Uterus (tissue), 4 donors: ENCODE results near the gene TPGS2. TPM values are rescaled to one million over a fixed set of nuclear protein-coding genes. Genes with fewer than 3 reads are reported as not detected.
A peak's percentile ranks its signal among the peaks of the same experiment; 100 is the strongest.
"Not testable (repeated sequence)": the region's sequence is repeated elsewhere in the genome, so short reads cannot be mapped to it uniquely, and the experiment has no call there.

Experiments used
- DNase-seq, 2 donors: peaks; one replicate each; pipeline ENCODE4 v3.0.0-alpha.2; 2019 to 2020
- H3K27ac ChIP-seq, 2 donors: fragments of 200-600 bp; sonication (generic); 1 replicate in 1 of 2; 2 replicates in 1 of 2; pipeline ENCODE4 v1.5.1; 2016 to 2018
- H3K27me3 ChIP-seq, 2 donors: fragments of 200-600 bp; sonication (generic); one replicate each; pipeline ENCODE4 v1.5.1; 2018 to 2019; ENCODE audit warnings: control low read depth in 1 of 2
- H3K36me3 ChIP-seq, 2 donors: fragments of 200-600 bp; sonication (generic); one replicate each; pipeline ENCODE4 v1.5.1; 2019; ENCODE audit warnings: control low read depth in 1 of 2
- H3K4me1 ChIP-seq, 2 donors: fragments of 200-600 bp; sonication (generic); one replicate each; pipeline ENCODE4 v1.5.1; 2018 to 2019; ENCODE audit warnings: control low read depth in 1 of 2
- H3K4me3 ChIP-seq, 2 donors: fragments of 200-600 bp; sonication (generic); 1 replicate in 1 of 2; 2 replicates in 1 of 2; pipeline ENCODE4 v1.5.1; 2018 to 2019; ENCODE audit warnings: mild to moderate bottlenecking in 1 of 2
- H3K9me3 ChIP-seq, 2 donors: fragments of 200-600 bp; sonication (generic); one replicate each; pipeline ENCODE4 v1.5.1; 2019; ENCODE audit warnings: control low read depth in 1 of 2
- CTCF ChIP-seq, 4 experiments: fragments of 200-600 bp in 2 of 4; fragments of 450-650 bp in 2 of 4; sonication (generic) in 2 of 4; IDR thresholded peaks; one replicate each; pipeline ENCODE4 v1.5.1; 2016 to 2019; ENCODE audit warnings: antibody characterized with exemption in 4 of 4, mild to moderate bottlenecking in 2 of 4, moderate library complexity in 1 of 4
- POLR2A ChIP-seq, 2 donors: fragments of 450-650 bp; IDR thresholded peaks; one replicate each; pipeline ENCODE4 v1.6.1; 2016; ENCODE audit warnings: antibody characterized with exemption in 2 of 2, mild to moderate bottlenecking in 1 of 2, moderate library complexity in 1 of 2
- intact Hi-C: fragments of 100-400 bp; cut with DNase I; formaldehyde crosslinking; loops from one replicate; pipeline ENCODE4 v1.15.1; 2023; ENCODE audit warnings: low total_unique reads
- total RNA-seq, 4 donors: library from RNA; depleted of rRNA in 3 of 4; stranded (reverse); fragments of >200 nt in 3 of 4; gene quantifications; one replicate each; pipeline versions ENCODE4 v1.1.0 to v1.2.4, GENCODE V29; 2014 to 2023
- donor health status: DM: yes; HTN: yes; CAD: no.

The TPGS2 gene
- total RNA-seq, 4 donors from 2014 or later: 42.3 to 85.6 (median 69.1) TPM

GRCh38 chr18:36770315-36770946, 58.4 kb downstream of the TPGS2 start:
- Histone ChIP-seq H3K9me3 (no peaks in the 10 kb centered on the region), H3K36me3 (no peaks in the 10 kb centered on the region), H3K4me3 (no peak overlapping the region), H3K27ac (no peak overlapping the region), H3K27me3 (no peaks in the 10 kb centered on the region), H3K4me1 (no peaks in the 10 kb centered on the region)
- DNase-seq: no peak
- TF ChIP-seq POLR2A (IDR thresholded peaks at IDR 0.05) (no peak), CTCF (IDR thresholded peaks at IDR 0.05) (no peak)
- intact Hi-C loops: no loop called here

- Histone ChIP-seq H3K27ac (no peak overlapping the region), H3K9me3 (no peaks in the 10 kb centered on the region), H3K27me3 (no peaks in the 10 kb centered on the region), H3K4me1 (no peaks in the 10 kb centered on the region), H3K4me3 (no peak overlapping the region), H3K36me3 (no peaks in the 10 kb centered on the region)
- DNase-seq: no peak
- TF ChIP-seq POLR2A (IDR thresholded peaks at IDR 0.05) (no peak), CTCF (IDR thresholded peaks at IDR 0.05) (peak in 1 of 4 experiments; percentile 9)
- intact Hi-C loops: no loop called here
Observed at GRCh38 chr18:36769611-36770314, 59.0 kb downstream of the TPGS2 start.

- no peaks in the 10 kb centered on the region for H3K9me3 ChIP-seq
- no peak for DNase-seq
- intact Hi-C loops: no loop called here
- TF ChIP-seq POLR2A (IDR thresholded peaks at IDR 0.05): no peak
- TF ChIP-seq CTCF (IDR thresholded peaks at IDR 0.05): no peak
- no peak overlapping the region for H3K4me3 ChIP-seq
- H3K27me3 ChIP-seq: no peaks in the 10 kb centered on the region
- no peaks in the 10 kb centered on the region for H3K4me1 ChIP-seq
- H3K27ac ChIP-seq: no peak overlapping the region
- H3K36me3 ChIP-seq: no peaks in the 10 kb centered on the region
Observed at GRCh38 chr18:36769172-36769571, 59.6 kb downstream of the TPGS2 start.

- Histone ChIP-seq H3K27ac (no peak overlapping the region), H3K4me1 (no peaks in the 10 kb centered on the region), H3K36me3 (no peaks in the 10 kb centered on the region), H3K4me3 (no peak overlapping the region), H3K27me3 (no peaks in the 10 kb centered on the region), H3K9me3 (no peaks in the 10 kb centered on the region)
- no peak for DNase-seq
- intact Hi-C loops: no loop called here
- TF ChIP-seq CTCF (IDR thresholded peaks at IDR 0.05): no peak
- TF ChIP-seq POLR2A (IDR thresholded peaks at IDR 0.05): no peak
Observed at GRCh38 chr18:36766836-36767235, 62.0 kb downstream of the TPGS2 start.

GRCh38 chr18:36762965-36763364, 65.8 kb downstream of the TPGS2 start:
- H3K9me3 ChIP-seq, H3K27me3 ChIP-seq, H3K36me3 ChIP-seq, H3K4me3 ChIP-seq, DNase-seq, H3K4me1 ChIP-seq, H3K27ac ChIP-seq, intact Hi-C loops: not testable (repeated sequence)
